ENCODE results near the gene RTP5. TPM values are rescaled to one million over a fixed set of nuclear protein-coding genes. Genes with fewer than 3 reads are reported as not detected.
"Not testable (repeated sequence)": the region's sequence is repeated elsewhere in the genome, so short reads cannot be mapped to it uniquely, and the experiment has no call there.

The RTP5 gene
- total and polyA plus RNA-seq, 2 experiments from 2014 or later, result not detected

DNA sequence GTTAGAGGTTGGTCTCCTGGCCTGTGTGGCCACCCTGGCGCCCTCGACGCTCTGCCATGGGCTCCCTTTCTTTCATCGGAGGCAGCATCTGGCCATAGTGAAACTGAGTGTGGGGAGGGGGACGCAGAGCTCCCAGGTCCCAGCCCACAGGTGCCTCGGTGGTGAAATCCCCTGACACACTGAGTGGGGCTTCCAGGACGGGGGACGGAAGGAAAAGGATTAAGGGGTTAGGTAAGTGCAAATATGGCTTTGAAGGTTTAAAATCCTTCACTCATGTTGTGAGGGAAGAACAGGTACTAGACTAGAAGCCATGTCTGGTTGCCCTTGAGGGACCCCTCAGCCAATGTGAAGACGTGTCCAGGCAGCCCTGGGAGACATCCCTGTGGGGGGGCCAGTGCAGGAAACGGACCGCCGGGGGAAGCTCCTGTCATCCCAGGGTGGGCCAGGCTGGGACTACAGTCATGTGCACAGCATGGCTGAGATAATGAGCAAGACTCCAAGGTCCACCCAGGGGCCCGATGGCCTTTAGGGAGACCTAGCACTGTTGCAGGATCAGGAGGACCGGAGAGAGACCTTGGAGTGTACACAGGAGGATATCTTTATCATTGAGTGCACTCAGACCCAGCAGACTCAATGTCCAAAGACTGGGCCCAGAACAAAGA is 36.3 kb downstream of the RTP5 start:
- WGBS, 2 experiments (ENCODE audit: low coverage in 1 of 2, low lambda C conversion rate in 2 of 2, missing lambda C conversion rate in 2 of 2), result 72 to 77% methylated on average over 12 to 14 of the region's 14 CpGs
- in situ Hi-C loops (cut with MboI), result no loop called here
- H3F3A ChIP-seq (ENCODE audit: insufficient read depth), result no peaks in the 10 kb centered on the region

DNA sequence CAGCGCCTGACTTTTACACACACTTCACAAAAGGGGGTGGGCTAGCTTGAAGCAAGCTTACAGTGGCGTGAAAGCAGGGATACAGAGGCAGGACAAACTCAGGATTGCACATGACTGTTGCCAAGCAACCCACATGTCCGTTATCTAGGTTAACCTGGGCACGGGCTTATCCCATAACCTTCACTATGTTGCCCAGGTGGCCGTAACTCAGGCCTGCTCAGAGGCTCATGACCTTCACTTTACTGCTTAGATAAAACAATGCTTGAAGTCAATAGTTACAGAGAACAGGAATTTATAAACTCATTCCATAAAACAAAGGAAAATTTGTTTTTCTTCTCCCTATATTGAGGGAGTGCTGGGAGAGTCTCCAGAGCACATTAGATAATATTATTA is 36.8 kb downstream of the RTP5 start:
- WGBS, 2 experiments (ENCODE audit: low coverage in 1 of 2, low lambda C conversion rate in 2 of 2, missing lambda C conversion rate in 2 of 2), result 78 to 83% methylated on average over 5 of the region's 5 CpGs
- H3K4me1 ChIP-seq (ENCODE audit: insufficient read depth); H3K27me3 ChIP-seq (replicated peaks; ENCODE audit: insufficient read depth); H3K36me3 ChIP-seq (ENCODE audit: low read depth); H3K9ac ChIP-seq; H3K27ac ChIP-seq; H2AFZ ChIP-seq; H3K79me2 ChIP-seq (ENCODE audit: insufficient read depth); H3K9me3 ChIP-seq (ENCODE audit: low read depth); H3K4me3 ChIP-seq; in situ Hi-C loops (cut with MboI); H3K9me2 ChIP-seq (ENCODE audit: insufficient read depth); DNase-seq; H3F3A ChIP-seq (ENCODE audit: insufficient read depth); H3K4me2 ChIP-seq (ENCODE audit: unreplicated experiment); H4K20me1 ChIP-seq (ENCODE audit: insufficient read depth): not testable (repeated sequence)

More for the DNA sequence above, 36.3 kb downstream of the RTP5 start:
- Histone ChIP-seq H3K9me3 (ENCODE audit: low read depth) (no peaks in the 10 kb centered on the region), H3K4me1 (ENCODE audit: insufficient read depth) (no peaks in the 10 kb centered on the region), H3K27ac (no peak overlapping the region), H3K36me3 (ENCODE audit: low read depth) (no peaks in the 10 kb centered on the region), H2AFZ (no peak overlapping the region), H3K9me2 (ENCODE audit: insufficient read depth) (no peaks in the 10 kb centered on the region), H3K4me3 (no peak overlapping the region), H3K4me2 (ENCODE audit: unreplicated experiment) (no peak overlapping the region), H4K20me1 (ENCODE audit: insufficient read depth) (no peaks in the 10 kb centered on the region), H3K9ac (no peak overlapping the region), H3K27me3 (replicated peaks; ENCODE audit: insufficient read depth) (no peaks in the 10 kb centered on the region; the same call in 1 of the 2 replicates), H3K79me2 (ENCODE audit: insufficient read depth) (no peaks in the 10 kb centered on the region)
- no peak for DNase-seq
- TF ChIP-seq EZH2phosphoT487 (IDR thresholded peaks at IDR 0.05; ENCODE audit: insufficient read depth, low read depth) (no peak), EZH2 (IDR thresholded peaks at IDR 0.05; ENCODE audit: insufficient read depth, poor library complexity, severe bottlenecking) (no peak)

DNA sequence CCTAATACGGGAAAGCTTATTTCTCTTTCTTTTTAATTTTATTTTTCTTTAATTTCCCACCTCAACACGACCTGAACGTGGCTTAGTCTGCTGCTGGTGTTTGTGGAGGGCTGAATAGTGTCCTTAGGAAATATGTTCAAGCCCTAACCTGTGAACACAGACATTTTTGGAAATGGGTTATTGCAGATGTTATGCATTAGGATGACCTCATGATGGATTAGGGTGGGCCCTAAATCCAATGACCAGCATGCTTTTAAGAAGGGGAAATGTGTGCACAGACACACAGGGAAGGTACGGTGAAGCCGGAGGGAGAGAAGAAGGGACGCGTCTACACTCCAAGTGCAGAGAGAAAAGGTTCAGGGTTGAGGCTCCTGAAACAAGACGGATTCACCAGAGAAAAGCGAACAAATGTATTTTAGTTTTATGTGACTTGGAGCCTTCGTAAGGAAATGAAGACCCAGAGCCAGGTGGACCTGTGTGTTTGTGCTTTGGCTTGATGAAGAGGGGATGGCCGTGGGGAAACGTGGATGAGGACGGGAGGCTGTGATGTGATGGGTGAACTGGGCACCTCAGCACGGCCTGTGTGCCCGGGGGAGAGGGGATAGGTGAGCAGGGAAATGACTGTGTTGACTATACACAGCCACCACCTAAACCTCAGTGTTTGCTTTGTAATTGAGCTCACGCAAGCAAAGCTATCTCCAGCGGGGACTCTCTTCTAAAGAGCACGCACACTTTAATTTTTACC is 37.5 kb downstream of the RTP5 start:
- in situ Hi-C loops (cut with MboI), result no loop called here
- WGBS, 2 experiments (ENCODE audit: low coverage in 1 of 2, low lambda C conversion rate in 2 of 2, missing lambda C conversion rate in 2 of 2), result 81% methylated on average over 18 of the region's 18 CpGs

DNA sequence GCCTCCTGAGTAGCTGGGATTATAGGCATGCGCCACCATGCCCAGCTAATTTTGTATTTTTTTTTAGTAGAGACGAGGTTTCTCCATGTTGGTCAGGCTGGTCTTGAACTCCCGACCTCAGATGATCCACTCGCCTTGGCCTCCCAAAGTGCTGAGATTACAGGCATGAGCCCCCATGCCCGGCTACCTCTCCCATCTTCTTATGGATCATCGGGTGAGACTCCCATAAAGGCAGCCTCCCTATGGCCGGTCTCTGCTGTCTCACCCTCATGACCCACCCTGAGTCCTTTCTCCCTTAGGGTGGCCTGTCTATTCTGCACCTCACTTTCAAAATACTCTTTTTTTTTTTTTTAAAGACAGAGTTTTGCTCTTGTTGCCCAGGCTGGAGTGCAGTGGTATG is 38.3 kb downstream of the RTP5 start:
- H3K9me3 ChIP-seq (ENCODE audit: low read depth); H3K9me2 ChIP-seq (ENCODE audit: insufficient read depth); H4K20me1 ChIP-seq (ENCODE audit: insufficient read depth); H3K36me3 ChIP-seq (ENCODE audit: low read depth); H2AFZ ChIP-seq; in situ Hi-C loops (cut with MboI); H3F3A ChIP-seq (ENCODE audit: insufficient read depth); H3K79me2 ChIP-seq (ENCODE audit: insufficient read depth); H3K27me3 ChIP-seq (replicated peaks; ENCODE audit: insufficient read depth); H3K27ac ChIP-seq; DNase-seq; H3K4me1 ChIP-seq (ENCODE audit: insufficient read depth); H3K4me2 ChIP-seq (ENCODE audit: unreplicated experiment); H3K9ac ChIP-seq; H3K4me3 ChIP-seq: not testable (repeated sequence)
- WGBS, 2 experiments (ENCODE audit: low coverage in 1 of 2, low lambda C conversion rate in 2 of 2, missing lambda C conversion rate in 2 of 2), result 82 to 83% methylated on average over 7 of the region's 7 CpGs

More for the DNA sequence above, 37.5 kb downstream of the RTP5 start:
- no peaks in the 10 kb centered on the region for H3F3A ChIP-seq (ENCODE audit: insufficient read depth)
- no peaks in the 10 kb centered on the region for H3K36me3 ChIP-seq (ENCODE audit: low read depth)
- H3K4me1 ChIP-seq (ENCODE audit: insufficient read depth), result no peaks in the 10 kb centered on the region
- H3K9me2 ChIP-seq (ENCODE audit: insufficient read depth), result no peaks in the 10 kb centered on the region
- H4K20me1 ChIP-seq (ENCODE audit: insufficient read depth), result no peaks in the 10 kb centered on the region
- no peaks in the 10 kb centered on the region for H3K79me2 ChIP-seq (ENCODE audit: insufficient read depth)
- DNase-seq, result no peak
- no peak overlapping the region for H3K27ac ChIP-seq
- H3K4me3 ChIP-seq, result no peak overlapping the region
- H2AFZ ChIP-seq, result no peak overlapping the region
- H3K4me2 ChIP-seq (ENCODE audit: unreplicated experiment), result no peak overlapping the region
- H3K27me3 ChIP-seq (replicated peaks; ENCODE audit: insufficient read depth), result no peaks in the 10 kb centered on the region; the same call in 1 of the 2 replicates
- TF ChIP-seq EZH2 (IDR thresholded peaks at IDR 0.05; ENCODE audit: insufficient read depth, poor library complexity, severe bottlenecking), result no peak
- TF ChIP-seq EZH2phosphoT487 (IDR thresholded peaks at IDR 0.05; ENCODE audit: insufficient read depth, low read depth), result no peak
- H3K9me3 ChIP-seq (ENCODE audit: low read depth), result no peaks in the 10 kb centered on the region
- no peak overlapping the region for H3K9ac ChIP-seq

All from GM23248 (cell line).